HCT116 (cell line): ENCODE measurements around the gene GPR63.
"Not testable (repeated sequence)": the region's sequence is repeated elsewhere in the genome, so short reads cannot be mapped to it uniquely, and the experiment has no call there.

Source experiments
- EGR1 ChIP-seq: IDR thresholded peaks from 2 replicates; pipeline ENCODE4 v1.6.1; 2012; ENCODE audit warnings: low read depth
- POLR2A ChIP-seq: IDR thresholded peaks from 2 replicates; pipeline ENCODE4 v1.7.0; 2011; ENCODE audit warnings: borderline replicate concordance; ENCODE audit not compliant: insufficient read depth, insufficient read length; ENCODE audit errors: extremely low read depth
- POLR2AphosphoS5 ChIP-seq: IDR thresholded peaks from 2 replicates; pipeline ENCODE4 v1.6.1; 2011; ENCODE audit warnings: mild to moderate bottlenecking, low read depth, low read length, moderate library complexity
- TF ChIP-seq, protein P1 (sequence below): IDR thresholded peaks from 2 replicates; pipeline ENCODE4 v1.6.1; 2012; ENCODE audit warnings: low read depth
- TF ChIP-seq, protein P2 (sequence below), 3 experiments: fragments of 200-600 bp in 1 of 3; sonication (generic) in 1 of 3; IDR thresholded peaks in 2 of 3; conservative IDR thresholded peaks in 1 of 3; 2 replicates each; pipeline ENCODE4 v1.5.1; 2012 to 2017; ENCODE audit warnings: low read depth in 2 of 3, low read length in 2 of 3, antibody characterized with exemption in 1 of 3, borderline replicate concordance in 1 of 3, control low read depth in 1 of 3, mild to moderate bottlenecking in 1 of 3, mixed read lengths in 1 of 3, mixed run types in 1 of 3, moderate library complexity in 1 of 3; ENCODE audit not compliant: insufficient read depth in 1 of 3

DNA sequence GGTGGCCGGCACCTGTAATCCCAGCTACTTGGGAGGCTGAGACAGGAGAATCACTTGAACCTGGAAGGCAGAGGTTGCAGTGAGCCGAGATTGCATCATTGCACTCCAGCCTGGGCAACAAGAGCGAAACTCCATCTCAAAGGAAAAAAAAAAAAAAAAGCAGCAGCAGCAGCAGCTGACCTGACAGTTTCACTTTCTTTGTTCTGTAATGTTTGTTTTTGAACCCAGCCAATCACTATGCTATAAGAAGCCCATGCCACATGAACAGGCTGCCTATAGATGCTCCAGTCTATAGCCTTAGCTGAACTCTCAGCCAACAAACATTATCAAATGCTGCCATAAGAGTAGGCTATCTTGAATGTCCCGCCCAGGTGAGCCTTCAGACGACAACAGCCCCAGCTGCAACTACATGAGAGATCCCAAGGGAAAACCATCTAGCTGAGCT is 47.9 kb upstream of the GPR63 start:
- TF ChIP-seq, protein P1, sequence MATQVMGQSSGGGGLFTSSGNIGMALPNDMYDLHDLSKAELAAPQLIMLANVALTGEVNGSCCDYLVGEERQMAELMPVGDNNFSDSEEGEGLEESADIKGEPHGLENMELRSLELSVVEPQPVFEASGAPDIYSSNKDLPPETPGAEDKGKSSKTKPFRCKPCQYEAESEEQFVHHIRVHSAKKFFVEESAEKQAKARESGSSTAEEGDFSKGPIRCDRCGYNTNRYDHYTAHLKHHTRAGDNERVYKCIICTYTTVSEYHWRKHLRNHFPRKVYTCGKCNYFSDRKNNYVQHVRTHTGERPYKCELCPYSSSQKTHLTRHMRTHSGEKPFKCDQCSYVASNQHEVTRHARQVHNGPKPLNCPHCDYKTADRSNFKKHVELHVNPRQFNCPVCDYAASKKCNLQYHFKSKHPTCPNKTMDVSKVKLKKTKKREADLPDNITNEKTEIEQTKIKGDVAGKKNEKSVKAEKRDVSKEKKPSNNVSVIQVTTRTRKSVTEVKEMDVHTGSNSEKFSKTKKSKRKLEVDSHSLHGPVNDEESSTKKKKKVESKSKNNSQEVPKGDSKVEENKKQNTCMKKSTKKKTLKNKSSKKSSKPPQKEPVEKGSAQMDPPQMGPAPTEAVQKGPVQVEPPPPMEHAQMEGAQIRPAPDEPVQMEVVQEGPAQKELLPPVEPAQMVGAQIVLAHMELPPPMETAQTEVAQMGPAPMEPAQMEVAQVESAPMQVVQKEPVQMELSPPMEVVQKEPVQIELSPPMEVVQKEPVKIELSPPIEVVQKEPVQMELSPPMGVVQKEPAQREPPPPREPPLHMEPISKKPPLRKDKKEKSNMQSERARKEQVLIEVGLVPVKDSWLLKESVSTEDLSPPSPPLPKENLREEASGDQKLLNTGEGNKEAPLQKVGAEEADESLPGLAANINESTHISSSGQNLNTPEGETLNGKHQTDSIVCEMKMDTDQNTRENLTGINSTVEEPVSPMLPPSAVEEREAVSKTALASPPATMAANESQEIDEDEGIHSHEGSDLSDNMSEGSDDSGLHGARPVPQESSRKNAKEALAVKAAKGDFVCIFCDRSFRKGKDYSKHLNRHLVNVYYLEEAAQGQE: not testable (repeated sequence)
- TF ChIP-seq, protein P2, sequence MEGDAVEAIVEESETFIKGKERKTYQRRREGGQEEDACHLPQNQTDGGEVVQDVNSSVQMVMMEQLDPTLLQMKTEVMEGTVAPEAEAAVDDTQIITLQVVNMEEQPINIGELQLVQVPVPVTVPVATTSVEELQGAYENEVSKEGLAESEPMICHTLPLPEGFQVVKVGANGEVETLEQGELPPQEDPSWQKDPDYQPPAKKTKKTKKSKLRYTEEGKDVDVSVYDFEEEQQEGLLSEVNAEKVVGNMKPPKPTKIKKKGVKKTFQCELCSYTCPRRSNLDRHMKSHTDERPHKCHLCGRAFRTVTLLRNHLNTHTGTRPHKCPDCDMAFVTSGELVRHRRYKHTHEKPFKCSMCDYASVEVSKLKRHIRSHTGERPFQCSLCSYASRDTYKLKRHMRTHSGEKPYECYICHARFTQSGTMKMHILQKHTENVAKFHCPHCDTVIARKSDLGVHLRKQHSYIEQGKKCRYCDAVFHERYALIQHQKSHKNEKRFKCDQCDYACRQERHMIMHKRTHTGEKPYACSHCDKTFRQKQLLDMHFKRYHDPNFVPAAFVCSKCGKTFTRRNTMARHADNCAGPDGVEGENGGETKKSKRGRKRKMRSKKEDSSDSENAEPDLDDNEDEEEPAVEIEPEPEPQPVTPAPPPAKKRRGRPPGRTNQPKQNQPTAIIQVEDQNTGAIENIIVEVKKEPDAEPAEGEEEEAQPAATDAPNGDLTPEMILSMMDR (IDR thresholded peaks at IDR 0.05 in 2 of 3, conservative IDR thresholded peaks at IDR 0.05 in 1 of 3; ENCODE audit: borderline replicate concordance in 1 of 3, insufficient read depth in 1 of 3, low read depth in 2 of 3, low read length in 2 of 3): not testable (repeated sequence)
- TF ChIP-seq POLR2AphosphoS5, EGR1, POLR2A: not testable (repeated sequence)
